Common myeloid progenitor, CD34-positive (primary cell): ENCODE results near the gene NELL1. TPM values are rescaled to one million over a fixed set of nuclear protein-coding genes. Genes with fewer than 3 reads are reported as not detected.

Experiments used
- CTCF ChIA-PET: fragments of 350-600 bp; sonication (Branson Sonifier 250); formaldehyde crosslinking; loops from one replicate; lab custom pipeline; 2021; ENCODE audit warnings: antibody characterized with exemption; lab: Charles Lee
- POLR2A ChIA-PET: fragments of 350-600 bp; sonication (Branson Sonifier 250); formaldehyde crosslinking; loops from one replicate; lab custom pipeline; 2021; ENCODE audit warnings: antibody characterized with exemption; lab: Charles Lee
- DNase-seq, 3 donors: peaks; one replicate each; pipeline versions ENCODE4 v3.0.0 to v3.0.0-alpha.2; 2013
- H3K27ac ChIP-seq, 2 experiments: 1 replicate in 1 of 2; 2 replicates in 1 of 2; pipeline ENCODE4 v1.7.0; 2013; ENCODE audit warnings: inconsistent platforms in 2 of 2, low read length in 2 of 2, mild to moderate bottlenecking in 2 of 2, low read depth in 1 of 2, moderate library complexity in 1 of 2; ENCODE audit not compliant: severe bottlenecking in 2 of 2, insufficient read depth in 1 of 2, poor library complexity in 1 of 2
- H3K27me3 ChIP-seq, 5 experiments: replicated peaks in 2 of 5; 1 replicate in 3 of 5; 2 replicates in 2 of 5; pipeline versions ENCODE4 v1.6.1 to v1.7.0; 2013; ENCODE audit warnings: low read length in 4 of 5, mild to moderate bottlenecking in 2 of 5, moderate library complexity in 2 of 5, inconsistent platforms in 1 of 5; ENCODE audit not compliant: insufficient read depth in 5 of 5, control insufficient read depth in 4 of 5
- H3K36me3 ChIP-seq, 4 experiments: 1 replicate in 2 of 4; 2 replicates in 2 of 4; pipeline versions ENCODE4 v1.6.1 to v1.7.0; 2013; ENCODE audit warnings: low read length in 3 of 4, control low read depth in 1 of 4, mild to moderate bottlenecking in 1 of 4; ENCODE audit not compliant: control insufficient read depth in 4 of 4, insufficient read depth in 4 of 4
- H3K4me1 ChIP-seq, 4 experiments: 1 replicate in 3 of 4; 2 replicates in 1 of 4; pipeline versions ENCODE4 v1.6.1 to v1.7.1; 2013; ENCODE audit warnings: low read length in 3 of 4, mild to moderate bottlenecking in 3 of 4, control low read depth in 1 of 4, inconsistent platforms in 1 of 4, moderate library complexity in 1 of 4; ENCODE audit not compliant: control insufficient read depth in 4 of 4, insufficient read depth in 4 of 4; ENCODE audit errors: control extremely low read depth in 1 of 4
- H3K4me3 ChIP-seq, 7 experiments: 1 replicate in 4 of 7; 2 replicates in 3 of 7; pipeline versions ENCODE4 v1.5.1 to v1.7.0; 2013; ENCODE audit warnings: mild to moderate bottlenecking in 7 of 7, low read length in 6 of 7, moderate library complexity in 6 of 7, inconsistent platforms in 2 of 7, low read depth in 2 of 7, control low read depth in 1 of 7; ENCODE audit not compliant: insufficient read depth in 4 of 7, control insufficient read depth in 1 of 7; ENCODE audit errors: extremely low read depth in 1 of 7
- H3K9me3 ChIP-seq, 5 experiments: 1 replicate in 4 of 5; 2 replicates in 1 of 5; pipeline versions ENCODE4 v1.6.1 to v1.7.1; 2013; ENCODE audit warnings: low read length in 4 of 5, mild to moderate bottlenecking in 2 of 5, inconsistent platforms in 1 of 5, low read depth in 1 of 5, moderate library complexity in 1 of 5; ENCODE audit not compliant: control insufficient read depth in 4 of 5, insufficient read depth in 2 of 5; ENCODE audit errors: control extremely low read depth in 1 of 5
- WGBS: methylation state at CpG from one replicate; pipeline ENCODE4 v1.1.5; 2013; ENCODE audit not compliant: insufficient coverage; 5-methylcytosine and 5-hydroxymethylcytosine counted together
- polyA plus RNA-seq: library from polyadenylated mRNA; unstranded; fragments of 120-200 nt; gene quantifications from one replicate; pipeline ENCODE4 v1.2.1, GENCODE V29; 2013

NELL1 gene
- not detected for polyA plus RNA-seq

DNA sequence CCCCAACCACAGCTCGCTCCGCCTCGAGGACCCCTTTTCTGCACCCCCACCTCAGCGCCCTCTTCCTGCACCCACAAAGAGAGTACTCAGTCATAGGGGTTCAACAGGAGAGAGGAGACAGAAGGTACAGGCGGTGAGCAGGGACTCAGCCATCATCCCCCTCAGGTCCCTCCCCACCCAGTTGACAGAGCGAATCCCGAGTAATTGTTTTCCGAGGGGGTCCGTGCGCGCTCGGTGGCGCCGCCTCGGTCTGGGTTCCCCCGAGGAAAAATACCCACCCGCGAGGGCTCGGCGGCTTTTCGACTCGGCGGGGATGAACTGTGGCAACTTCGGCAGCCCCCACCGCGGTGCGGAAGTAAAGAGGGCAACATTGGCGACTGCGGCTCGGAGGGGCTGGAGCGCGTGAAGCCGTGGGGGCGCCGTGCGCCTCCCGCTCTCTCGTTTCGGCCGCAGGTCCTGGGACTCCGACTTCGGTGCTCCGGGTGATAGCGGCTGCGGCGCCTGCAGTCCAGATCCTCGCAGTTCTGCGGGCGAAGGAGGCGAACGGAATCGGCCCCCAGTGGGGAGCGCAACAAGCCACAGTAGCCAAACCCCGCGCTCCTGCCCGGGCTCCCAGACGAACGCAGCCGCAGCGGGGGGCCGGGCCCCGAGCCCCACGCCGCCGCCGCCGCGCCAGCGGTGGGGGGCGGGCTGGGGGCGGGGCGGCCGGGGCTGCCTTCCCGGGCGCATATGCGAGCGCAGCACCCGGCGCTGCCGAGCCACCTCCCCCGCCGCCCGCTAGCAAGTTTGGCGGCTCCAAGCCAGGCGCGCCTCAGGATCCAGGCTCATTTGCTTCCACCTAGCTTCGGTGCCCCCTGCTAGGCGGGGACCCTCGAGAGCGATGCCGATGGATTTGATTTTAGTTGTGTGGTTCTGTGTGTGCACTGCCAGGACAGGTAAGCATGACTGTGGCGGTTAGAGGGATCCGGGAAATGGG is at the start of gene NELL1:
Gene NELL1 (plus strand): TSS at position 743 of the 976 bp plus-strand sequence.
- Histone ChIP-seq H3K36me3 (no peaks in the 10 kb centered on the region), H3K9me3 (peaks cover 0 to 3% (median 0%) of the 10 kb centered on the region in 5 experiments), H3K4me1 (peaks cover 0 to 20% (median 11%) of the 10 kb centered on the region in 4 experiments), H3K4me3 (peak within 1 kb of the TSS in 6 of 7 experiments; percentile 15 to 70 (median 42)), H3K27ac (no peak within 1 kb of the TSS), H3K27me3 (peaks cover 30 to 91% (median 41%) of the 10 kb centered on the region in 5 experiments)
- 1% methylated on average over 52 of the region's 93 CpGs for WGBS
- POLR2A ChIA-PET = no interaction called here
- CTCF ChIA-PET = interaction anchor here (1.8 kb wide), 1 partner anchor 26 kb away, joined by 4 read pairs; no protein-coding TSS in a partner anchor
- peak in 2 of 3 donors; percentile 23 to 34 for DNase-seq

DNA sequence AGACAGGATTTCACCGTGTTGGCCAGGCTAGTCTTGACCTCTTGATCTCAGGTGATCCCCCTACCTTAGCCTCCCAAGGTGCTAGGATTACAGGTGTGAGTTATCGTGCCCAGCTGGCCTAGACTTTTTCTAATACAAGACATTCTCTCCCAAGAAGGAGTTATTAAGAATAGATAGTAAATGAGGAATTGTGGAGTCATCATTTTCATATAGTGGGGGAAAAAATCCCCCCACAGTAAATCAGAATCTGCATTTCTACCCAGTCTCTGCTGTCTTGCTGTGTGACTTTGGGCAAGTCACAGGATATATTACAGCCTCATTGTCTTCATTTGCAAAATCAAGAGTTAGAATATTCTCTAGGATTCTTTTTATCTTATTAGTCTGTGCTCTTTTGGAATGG is 48.4 kb upstream of the NELL1 start:
- Histone ChIP-seq H3K27me3 (peaks cover 0 to 21% (median 5%) of the 10 kb centered on the region in 5 experiments), H3K27ac (no peak overlapping the region), H3K4me3 (no peak overlapping the region), H3K9me3 (no peaks in the 10 kb centered on the region), H3K36me3 (no peaks in the 10 kb centered on the region), H3K4me1 (no peaks in the 10 kb centered on the region)
- ChIA-PET POLR2A (no interaction called here), CTCF (interaction anchor here (0.7 kb wide), 1 partner anchor 1310 kb away, joined by 3 read pairs; no protein-coding TSS in a partner anchor)
- no peak for DNase-seq
- WGBS = 89% methylated on average over 1 of the region's 2 CpGs

DNA sequence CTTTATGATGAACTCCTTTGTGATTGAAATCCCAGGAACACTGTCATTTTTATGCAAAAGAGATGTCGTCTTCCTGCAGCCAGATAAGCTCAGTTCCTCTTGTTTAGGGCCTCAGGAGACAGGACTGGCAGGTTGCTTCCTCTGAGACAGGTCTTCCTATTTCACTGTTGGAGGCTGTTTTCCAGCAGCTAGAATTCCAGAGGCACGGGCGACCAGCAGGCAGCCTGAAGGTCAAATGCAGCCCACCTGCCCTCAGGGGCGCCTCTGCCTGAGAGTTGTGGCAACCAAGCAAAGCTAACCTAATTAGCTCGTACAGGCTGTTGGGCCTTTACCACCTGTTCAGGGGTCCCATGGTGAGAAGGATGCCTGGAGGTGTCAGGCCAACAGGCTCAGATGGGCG is 47.7 kb upstream of the NELL1 start:
- no peaks in the 10 kb centered on the region for H3K36me3 ChIP-seq
- H3K4me1 ChIP-seq = no peaks in the 10 kb centered on the region
- peaks cover 0 to 16% (median 2%) of the 10 kb centered on the region in 5 experiments for H3K27me3 ChIP-seq
- H3K9me3 ChIP-seq = no peaks in the 10 kb centered on the region
- WGBS = 80% methylated on average over 6 of the region's 6 CpGs
- H3K27ac ChIP-seq = no peak overlapping the region
- DNase-seq = no peak
- ChIA-PET CTCF (no interaction called here), POLR2A (no interaction called here)
- H3K4me3 ChIP-seq = no peak overlapping the region

GRCh38 chr11:20623252-20623651 is 46.1 kb upstream of the NELL1 start:
- H3K4me1 ChIP-seq = no peaks in the 10 kb centered on the region
- peaks cover 0 to 6% (median 0%) of the 10 kb centered on the region in 5 experiments for H3K27me3 ChIP-seq
- WGBS = 44% methylated on average over 4 of the region's 4 CpGs
- CTCF ChIA-PET = no interaction called here
- DNase-seq = peak in 2 of 3 donors; percentile 14 to 32
- H3K9me3 ChIP-seq = no peaks in the 10 kb centered on the region
- no peak overlapping the region for H3K4me3 ChIP-seq
- H3K27ac ChIP-seq = no peak overlapping the region
- POLR2A ChIA-PET = no interaction called here
- H3K36me3 ChIP-seq = no peaks in the 10 kb centered on the region

DNA sequence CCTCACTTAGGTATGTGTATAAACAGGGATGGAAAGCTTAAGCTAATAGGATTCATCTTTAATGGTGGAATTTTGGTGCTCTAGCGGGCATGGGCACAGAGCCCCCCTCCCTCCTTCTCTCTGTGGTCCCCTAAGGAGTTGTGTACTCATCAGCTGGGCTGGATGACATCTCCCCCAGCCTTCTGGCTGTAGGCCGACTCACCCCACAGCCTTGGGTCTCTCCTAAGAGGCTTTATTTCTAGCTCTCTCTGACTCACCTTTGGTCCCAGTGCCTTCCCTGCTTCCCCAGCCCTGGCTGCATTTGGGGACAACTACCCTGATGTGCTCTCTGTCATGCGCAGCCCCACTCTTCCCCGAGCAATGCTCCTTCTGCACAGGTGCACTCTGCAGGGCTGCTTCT is 43.1 kb upstream of the NELL1 start:
- H3K36me3 ChIP-seq = no peaks in the 10 kb centered on the region
- H3K27me3 ChIP-seq = peaks cover 0 to 6% (median 0%) of the 10 kb centered on the region in 5 experiments
- WGBS = 95% methylated on average over 3 of the region's 4 CpGs
- ChIA-PET CTCF (interaction anchor here (1.1 kb wide), 1 partner anchor 16 kb away, joined by 3 read pairs; no protein-coding TSS in a partner anchor), POLR2A (no interaction called here)
- H3K27ac ChIP-seq = no peak overlapping the region
- H3K4me1 ChIP-seq = no peaks in the 10 kb centered on the region
- H3K9me3 ChIP-seq = peaks cover 0 to 2% (median 0%) of the 10 kb centered on the region in 5 experiments
- no peak for DNase-seq
- H3K4me3 ChIP-seq = no peak overlapping the region

DNA sequence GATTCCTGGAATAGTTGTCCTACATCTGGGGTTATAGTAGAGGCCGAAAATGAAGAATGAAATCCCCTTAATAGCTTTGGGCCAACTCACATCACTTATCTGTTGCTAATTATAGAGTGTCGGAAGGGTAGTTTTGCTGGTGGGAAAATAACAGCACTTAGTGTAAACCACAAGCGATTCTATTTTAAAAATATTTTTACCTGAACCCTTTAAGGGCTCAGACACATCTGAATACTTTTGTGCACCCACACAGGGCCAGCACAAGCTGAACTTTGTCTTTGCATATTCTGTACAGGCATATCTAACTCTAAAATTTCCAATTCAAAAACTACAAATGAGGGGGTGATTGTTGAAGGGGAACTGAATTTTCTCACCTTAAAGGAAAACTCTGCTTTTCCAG is 42.4 kb upstream of the NELL1 start:
- CTCF ChIA-PET = no interaction called here
- no peaks in the 10 kb centered on the region for H3K4me1 ChIP-seq
- POLR2A ChIA-PET = interaction anchor here (0.6 kb wide), 1 partner anchor 207 kb away, joined by 3 read pairs; no protein-coding TSS in a partner anchor
- H3K9me3 ChIP-seq = peaks cover 0 to 2% (median 0%) of the 10 kb centered on the region in 5 experiments
- H3K4me3 ChIP-seq = no peak overlapping the region
- no peak overlapping the region for H3K27ac ChIP-seq
- no peaks in the 10 kb centered on the region for H3K36me3 ChIP-seq
- DNase-seq = no peak
- peaks cover 0 to 6% (median 0%) of the 10 kb centered on the region in 5 experiments for H3K27me3 ChIP-seq
- 85% methylated on average over 2 of the region's 3 CpGs for WGBS
